ENCODE data around the gene RAD51B.

RAD51B gene

GRCh38 chr14:68532496-68532895 lies 712.9 kb downstream of the RAD51B start:
- DNase-seq (ENCODE audit: low read depth), result no peak

- DNase-seq (ENCODE audit: low read depth), result no peak
Observed at GRCh38 chr14:68534276-68534675, 714.7 kb downstream of the RAD51B start.

- no peak for DNase-seq (ENCODE audit: low read depth)
Observed at GRCh38 chr14:68535404-68536017, 715.9 kb downstream of the RAD51B start.

DNA sequence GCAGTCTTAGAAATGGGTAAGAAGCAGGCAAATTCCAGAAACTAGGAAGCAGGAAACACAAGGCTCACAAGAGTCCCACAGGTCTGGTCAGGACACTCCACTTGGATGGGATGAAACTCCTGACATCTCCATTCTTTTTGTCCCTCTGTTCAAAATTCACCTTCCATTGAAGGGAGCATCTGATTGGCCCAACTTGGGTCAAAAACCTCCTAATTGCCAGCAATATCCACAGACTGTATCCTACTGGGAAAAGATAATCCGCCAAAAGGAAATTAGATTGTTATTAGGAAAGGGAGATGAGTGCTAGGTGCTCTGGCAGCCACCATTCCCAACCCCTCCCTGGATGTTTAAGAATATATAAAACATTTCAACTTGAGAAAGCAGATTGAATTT lies 716.4 kb downstream of the RAD51B start:
- no peak for DNase-seq (ENCODE audit: low read depth)

- DNase-seq (ENCODE audit: low read depth), result no peak
Observed at GRCh38 chr14:68538639-68539038, 719.1 kb downstream of the RAD51B start.

GRCh38 chr14:68539241-68539737 lies 719.7 kb downstream of the RAD51B start:
- no peak for DNase-seq (ENCODE audit: low read depth)

DNA sequence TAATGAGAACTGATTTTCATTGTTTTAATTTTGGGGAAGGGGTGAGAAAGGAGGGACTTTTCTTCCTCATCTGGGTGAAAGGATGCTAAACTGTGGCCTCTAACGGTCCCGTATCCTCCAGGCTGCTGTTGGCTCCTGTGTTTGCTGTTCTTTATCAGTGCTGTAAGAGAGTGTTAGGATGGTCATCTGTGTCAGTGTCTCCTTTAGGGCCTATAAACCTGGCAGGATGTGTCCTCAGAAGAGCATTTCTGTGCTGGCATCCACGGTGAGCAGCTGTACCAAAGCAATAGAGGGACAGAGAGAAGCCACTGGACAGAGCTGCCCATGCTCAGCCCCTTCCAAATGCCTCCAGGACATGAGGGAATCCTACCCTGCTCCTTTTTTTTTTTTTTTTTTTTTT lies 720.2 kb downstream of the RAD51B start:
- DNase-seq (ENCODE audit: low read depth), result no peak

DNA sequence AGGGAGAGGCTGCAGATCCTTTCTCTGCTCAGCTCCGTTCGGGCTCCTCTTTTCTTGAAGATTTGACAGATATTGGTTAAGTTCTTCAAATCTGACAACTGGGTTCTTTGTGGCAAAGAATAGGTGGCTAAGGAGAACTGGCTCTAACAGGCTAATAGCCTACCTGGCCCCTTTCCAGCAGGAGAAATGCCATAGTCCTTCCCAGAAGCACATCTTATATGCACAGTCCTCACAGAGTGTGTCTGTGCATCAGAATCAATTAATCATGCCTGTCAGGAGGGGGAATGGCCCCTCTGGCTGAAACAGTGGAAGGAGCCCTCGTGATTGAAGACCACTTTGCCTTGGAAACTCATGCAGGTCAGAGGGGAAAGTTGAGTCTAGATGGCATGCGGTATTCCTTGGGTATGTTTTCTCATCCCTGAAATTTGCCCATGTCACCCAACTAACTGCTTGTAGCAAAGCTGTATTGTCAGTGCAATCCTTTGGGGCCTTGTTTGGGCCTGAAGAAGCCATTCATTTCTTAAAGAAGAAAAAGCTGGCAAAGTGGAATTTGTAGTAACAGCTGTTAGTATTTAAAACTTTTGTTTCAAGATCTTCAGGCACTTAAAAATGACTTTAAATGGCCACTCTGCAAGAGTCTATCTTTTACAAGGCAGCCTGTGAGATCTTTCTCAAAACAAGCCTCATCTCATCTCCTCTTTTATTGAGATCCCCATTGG lies 721.8 kb downstream of the RAD51B start:
- no peak for DNase-seq (ENCODE audit: low read depth)

GRCh38 chr14:68542346-68542745 lies 722.8 kb downstream of the RAD51B start:
- no peak for DNase-seq (ENCODE audit: low read depth)

DNA sequence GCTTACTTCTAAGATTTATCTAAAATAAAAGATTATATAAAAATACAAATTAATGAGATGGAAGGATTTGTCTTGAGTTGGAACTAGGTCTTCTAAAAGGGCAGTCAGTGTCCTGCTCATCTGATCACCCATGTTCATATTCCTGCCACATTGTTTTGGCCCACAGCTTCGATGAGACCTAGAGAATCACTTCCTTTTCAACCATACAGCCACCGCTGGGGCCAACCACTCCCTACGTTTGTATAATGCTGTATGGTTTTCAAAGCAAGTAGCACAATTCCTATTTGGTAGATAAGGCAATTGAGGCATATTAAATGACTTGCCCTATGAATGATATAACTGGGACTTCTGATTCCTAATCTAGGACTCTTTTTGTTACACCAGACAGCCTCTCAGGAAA lies 723.9 kb downstream of the RAD51B start:
- no peak for DNase-seq (ENCODE audit: low read depth)

DNA sequence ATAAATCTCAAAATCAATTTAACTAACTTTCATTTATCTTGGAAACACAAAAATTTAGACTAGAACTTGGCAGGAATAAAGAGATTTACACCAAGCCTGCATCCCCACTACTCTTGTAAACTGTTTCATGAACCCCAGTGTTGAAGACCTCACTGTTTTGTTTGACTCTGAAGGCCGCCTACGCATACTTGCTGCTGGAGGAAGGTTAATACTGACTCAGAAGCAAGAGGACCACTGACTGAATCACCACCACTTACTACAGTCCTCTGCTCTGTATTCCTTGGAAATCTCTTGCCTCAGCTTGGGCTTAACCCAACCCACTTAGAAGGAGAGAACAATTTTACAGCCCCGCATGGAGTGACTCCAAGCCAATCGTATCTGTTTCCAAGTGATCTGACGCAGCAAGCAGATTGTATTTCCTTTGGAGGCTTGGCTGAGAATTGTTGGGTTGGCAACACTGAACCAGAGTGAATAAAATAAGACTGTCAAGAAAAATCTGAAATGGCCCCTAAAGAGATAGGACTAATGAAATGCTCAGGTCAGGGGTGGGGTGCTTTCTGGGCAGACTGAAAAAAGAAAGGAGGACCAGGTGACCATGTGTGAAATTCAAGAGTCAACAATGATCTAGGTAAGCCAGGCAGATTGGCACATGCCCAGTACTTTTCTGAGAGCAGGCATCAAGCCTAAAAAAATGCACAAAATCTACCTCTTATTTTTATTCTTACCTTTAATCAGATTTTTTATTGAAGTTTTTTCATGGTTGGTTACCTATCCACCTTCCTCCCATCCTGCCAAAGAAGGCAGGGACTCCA lies 724.7 kb downstream of the RAD51B start:
- DNase-seq (ENCODE audit: low read depth), result no peak

GRCh38 chr14:68546839-68547238 lies 727.3 kb downstream of the RAD51B start:
- DNase-seq (ENCODE audit: low read depth), result no peak

DNA sequence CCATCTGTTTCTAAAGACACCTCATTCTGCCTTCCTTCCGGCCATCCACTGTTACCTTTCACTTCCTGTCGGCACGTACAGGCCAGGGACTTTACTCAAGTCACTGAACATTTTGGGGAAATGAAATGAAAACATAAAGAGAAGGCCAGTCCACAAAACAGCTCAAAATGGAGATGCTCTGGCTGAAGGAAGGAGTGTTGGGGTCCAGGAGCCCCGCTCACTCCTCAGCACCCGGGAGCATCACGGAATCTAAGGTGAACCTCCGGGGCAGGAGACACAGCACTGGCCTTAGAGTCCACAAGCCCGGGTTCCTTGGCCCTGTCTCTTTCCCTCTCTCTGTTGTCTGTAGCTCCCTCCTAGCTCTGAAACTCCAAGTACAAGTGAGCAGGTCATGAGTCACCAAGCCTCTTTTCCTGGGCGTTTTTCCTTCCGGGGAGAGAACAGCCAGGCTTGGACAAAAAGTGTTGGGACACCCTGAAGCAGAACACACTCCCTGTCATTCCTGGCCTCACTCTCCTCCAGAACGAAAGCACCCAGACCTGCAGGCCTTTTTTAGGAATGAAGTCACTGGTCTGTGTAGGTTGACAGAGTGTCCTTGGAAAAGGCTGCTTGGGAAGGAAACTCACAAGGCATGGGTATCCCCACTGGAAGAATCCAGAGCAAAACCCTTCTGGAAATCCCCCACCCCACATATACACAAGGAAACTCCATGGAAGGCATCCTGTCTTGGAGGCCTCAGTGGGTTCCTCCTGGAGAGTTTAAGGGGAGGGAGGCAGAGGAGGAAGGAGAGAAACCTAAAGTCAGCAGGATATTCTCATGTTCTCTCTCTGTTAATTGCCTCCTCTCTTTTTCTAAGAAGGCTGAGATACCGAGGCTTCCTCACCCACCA lies 728.0 kb downstream of the RAD51B start:
- no peak for DNase-seq (ENCODE audit: low read depth)

GRCh38 chr14:68548194-68549076 lies 728.9 kb downstream of the RAD51B start:
- no peak for DNase-seq (ENCODE audit: low read depth)

DNA sequence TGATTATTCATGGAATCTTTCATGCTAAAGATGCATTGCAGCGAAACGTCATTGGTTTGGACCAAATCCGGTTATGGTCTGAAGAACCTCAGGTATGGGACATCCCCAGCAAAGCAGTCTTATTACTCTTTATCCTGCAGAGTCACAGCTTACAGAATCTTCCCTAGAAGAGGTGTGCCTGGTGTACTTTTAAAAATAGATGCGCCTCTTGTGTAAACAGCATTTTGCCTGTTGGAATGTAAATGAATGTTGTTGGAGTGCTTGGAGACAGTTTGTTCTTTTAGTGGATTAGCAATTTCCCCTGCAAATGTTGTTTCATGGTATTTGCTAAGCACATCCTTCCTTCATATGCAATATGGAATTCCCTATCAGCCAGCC lies 730.7 kb downstream of the RAD51B start:
- DNase-seq (ENCODE audit: low read depth), result no peak

- no peak for DNase-seq (ENCODE audit: low read depth)
Observed at GRCh38 chr14:68551045-68551683, 731.6 kb downstream of the RAD51B start.

DNA sequence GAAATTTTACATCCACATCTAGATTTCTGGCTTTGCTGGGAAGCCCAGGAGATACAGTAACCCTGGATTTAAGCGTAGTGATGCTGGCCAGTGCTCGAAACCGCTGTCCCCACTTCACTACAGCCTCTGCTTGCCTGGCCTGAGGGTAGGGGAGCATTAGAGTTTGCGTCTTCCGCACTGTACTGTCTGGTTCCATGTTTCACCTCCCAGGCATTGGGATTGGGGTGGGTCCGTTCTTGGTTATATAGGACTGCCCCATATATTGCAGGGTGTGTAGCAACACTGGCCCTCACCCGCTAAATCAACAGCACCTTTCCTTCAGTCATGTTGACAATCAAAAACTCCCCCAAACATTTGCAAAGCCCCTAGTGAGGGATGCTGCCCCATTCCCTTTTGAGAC lies 732.5 kb downstream of the RAD51B start:
- DNase-seq (ENCODE audit: low read depth), result no peak

GRCh38 chr14:68552602-68553001 lies 733.0 kb downstream of the RAD51B start:
- DNase-seq (ENCODE audit: low read depth), result no peak

DNA sequence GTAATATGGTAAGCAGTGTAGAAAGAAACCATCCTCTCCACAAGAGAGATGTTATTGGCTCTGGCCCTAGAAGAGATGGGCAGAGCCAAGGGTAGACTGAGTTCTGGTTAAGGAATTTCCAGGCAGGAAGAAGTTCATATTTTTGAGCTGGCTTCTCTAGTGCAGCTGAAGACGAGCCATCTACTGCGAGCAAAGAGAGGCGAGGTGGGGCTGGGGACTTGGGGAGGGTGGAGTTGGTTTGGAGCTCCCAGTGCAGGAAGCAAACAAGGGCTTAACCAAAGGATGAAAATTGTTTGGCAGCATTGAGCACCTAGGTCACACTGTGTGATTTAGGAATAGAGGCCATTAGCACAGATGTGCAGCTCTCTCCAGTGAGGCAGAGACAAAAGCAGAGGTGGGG lies 733.7 kb downstream of the RAD51B start:
- DNase-seq (ENCODE audit: low read depth), result no peak

DNA sequence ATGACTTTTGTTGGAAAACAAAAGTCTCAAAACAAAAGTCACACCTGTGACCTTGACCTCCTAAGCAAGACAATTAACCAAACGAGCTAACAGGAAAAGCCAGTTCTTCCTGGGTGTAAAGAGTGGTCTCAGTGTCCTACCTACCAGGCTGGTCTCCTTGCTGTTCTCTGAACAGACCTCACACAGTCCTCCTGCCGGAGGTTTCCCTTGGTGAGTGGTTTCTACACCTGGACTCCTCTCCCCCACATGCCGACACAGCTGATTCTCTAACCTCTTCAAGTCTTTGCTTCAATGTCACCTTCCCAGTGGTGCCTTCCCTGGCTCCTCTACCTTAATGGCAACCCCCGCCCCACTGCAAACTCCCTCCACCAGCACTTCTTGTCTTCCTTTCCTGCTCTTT lies 734.7 kb downstream of the RAD51B start:
- no peak for DNase-seq (ENCODE audit: low read depth)
